NOMO-1 treated with DMSO at 0.1 percent for 48 hours (cell line): ENCODE measurements around the gene MSL3B.
"Not testable (repeated sequence)": the region's sequence is repeated elsewhere in the genome, so short reads cannot be mapped to it uniquely, and the experiment has no call there.

Experiments
- DNase-seq: peaks from one replicate; lab custom pipeline; 2025; ENCODE audit not compliant: unreplicated experiment; lab: John Stamatoyannopoulos, UW

Gene MSL3B

GRCh38 chr2:233867993-233868532, at the start of gene MSL3B:
Gene MSL3B (minus strand): TSS chr2:233868386.
- no peak for DNase-seq

GRCh38 chr2:233917116-233917515, 48.9 kb upstream of the MSL3B start, which contains the start of gene TRPM8:
Gene TRPM8 (plus strand): TSS chr2:233917373. CDS start chr2:233926538, 9,165 bp downstream.
- no peak for DNase-seq

- no peak for DNase-seq
These were observed 46.9 kb upstream of the MSL3B start for GRCh38 chr2:233915128-233915527.

GRCh38 chr2:233912691-233913423, 44.7 kb upstream of the MSL3B start:
- DNase-seq = no peak

GRCh38 chr2:233907627-233908026, 39.4 kb upstream of the MSL3B start:
- no peak for DNase-seq

- no peak for DNase-seq
These were observed 37.8 kb upstream of the MSL3B start for GRCh38 chr2:233905945-233906344.

GRCh38 chr2:233901884-233902283, 33.7 kb upstream of the MSL3B start:
- no peak for DNase-seq

- no peak for DNase-seq
These were observed 33.2 kb upstream of the MSL3B start for GRCh38 chr2:233901367-233901766.

- DNase-seq = not testable (repeated sequence)
These were observed 28.1 kb upstream of the MSL3B start for GRCh38 chr2:233896253-233896652.

GRCh38 chr2:233892793-233893192, 24.6 kb upstream of the MSL3B start:
- no peak for DNase-seq

GRCh38 chr2:233882353-233882752, 14.2 kb upstream of the MSL3B start:
- DNase-seq = no peak

- peak; percentile 84 for DNase-seq
These were observed 3.9 kb upstream of the MSL3B start for GRCh38 chr2:233872125-233872524.

- DNase-seq = no peak
These were observed 3.2 kb upstream of the MSL3B start for GRCh38 chr2:233871432-233871831.

- no peak for DNase-seq
These were observed 1.7 kb downstream of the MSL3B start for GRCh38 chr2:233866479-233866878.

GRCh38 chr2:233865838-233866237, 2.3 kb downstream of the MSL3B start:
- DNase-seq = no peak

GRCh38 chr2:233862261-233862768, 5.9 kb downstream of the MSL3B start:
- DNase-seq = no peak

- DNase-seq = no peak
These were observed 9.9 kb downstream of the MSL3B start for GRCh38 chr2:233858331-233858730.

GRCh38 chr2:233857511-233858141, 10.6 kb downstream of the MSL3B start:
- DNase-seq = peak; percentile 69

GRCh38 chr2:233856184-233856583, 12.0 kb downstream of the MSL3B start:
- DNase-seq = no peak

GRCh38 chr2:233855345-233855744, 12.8 kb downstream of the MSL3B start:
- DNase-seq = no peak

GRCh38 chr2:233854241-233854981, 13.8 kb downstream of the MSL3B start, which contains the start of gene HJURP:
Gene HJURP (minus strand): TSS chr2:233854535. CDS start chr2:233854500, 35 bp downstream.
- DNase-seq = peak; percentile 97
